Measurements from ENCODE around the gene SMTNL2. TPM values are rescaled to one million over a fixed set of nuclear protein-coding genes. Genes with fewer than 3 reads are reported as not detected.

SMTNL2 gene
- 0.15 and 1.2 TPM in 2 replicates for total RNA-seq

DNA sequence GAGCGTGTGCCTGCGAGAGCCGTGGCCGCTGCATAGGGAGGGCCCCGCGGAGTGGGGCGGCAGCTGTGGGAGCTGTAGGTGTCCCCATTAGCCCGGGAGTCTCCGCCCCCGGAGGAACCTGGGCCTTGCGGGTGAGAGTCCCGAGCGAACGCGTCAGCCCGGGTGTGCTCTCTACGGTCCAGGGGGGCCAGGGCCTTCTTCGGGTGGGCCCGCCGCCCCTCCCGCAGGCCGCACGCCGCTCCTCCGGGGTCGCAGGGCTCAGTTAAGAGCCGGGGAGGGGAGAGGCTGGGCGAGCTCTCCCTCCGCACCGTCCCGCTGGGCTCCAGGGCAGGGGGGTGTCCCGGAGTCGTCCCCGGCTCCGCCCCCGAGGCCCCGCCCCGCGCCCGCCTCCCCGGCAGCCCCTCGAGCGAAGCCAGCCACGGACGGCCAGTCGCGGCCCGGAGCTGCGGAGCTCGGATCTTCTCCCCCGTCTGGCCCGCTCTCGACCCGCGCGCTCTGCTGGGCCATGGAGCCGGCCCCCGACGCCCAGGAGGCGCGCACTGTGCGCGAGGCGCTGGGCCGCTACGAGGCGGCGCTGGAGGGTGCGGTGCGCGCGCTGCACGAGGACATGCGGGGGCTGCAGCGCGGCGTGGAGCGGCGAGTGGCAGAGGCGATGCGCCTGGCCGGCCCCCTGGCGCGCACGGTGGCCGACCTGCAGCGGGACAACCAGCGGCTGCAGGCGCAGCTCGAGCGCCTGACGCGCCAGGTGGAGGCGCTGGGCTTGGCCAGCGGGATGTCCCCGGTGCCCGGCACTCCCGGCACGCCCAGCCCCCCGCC lies at the start of gene SMTNL2:
SMTNL2 (plus strand) TSS at position 429 of the 816 bp plus-strand sequence; CDS start at position 506, 77 bp downstream.

GRCh38 chr17:4554997-4555799 lies 29.1 kb upstream of the SMTNL2 start, which contains the start of gene MYBBP1A:
TSS of gene MYBBP1A (minus strand) at chr17:4555384. CDS start at chr17:4555324, 60 bp downstream.

DNA sequence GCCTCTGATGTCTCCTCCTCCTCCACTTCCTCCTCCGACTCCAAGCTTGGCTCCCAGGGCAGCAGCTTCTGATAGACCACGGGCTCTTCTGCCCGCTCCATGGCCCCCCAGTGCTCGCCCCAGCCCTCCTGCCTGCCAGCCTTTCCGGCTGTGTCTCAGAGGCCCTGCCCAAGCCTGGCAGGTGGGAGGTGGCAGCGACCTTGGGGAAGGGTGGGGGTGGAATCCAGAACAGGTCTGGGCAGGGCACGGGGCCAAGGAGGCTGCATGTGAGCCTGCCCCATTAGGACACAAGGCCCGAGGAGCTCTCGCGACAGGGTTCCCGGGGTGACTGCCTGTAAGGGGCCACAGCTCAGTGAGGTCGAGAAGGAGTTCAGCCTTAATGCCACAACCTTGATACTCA lies 23.9 kb upstream of the SMTNL2 start, which contains the start of gene GGT6:
GGT6 (minus strand) TSS at position 157 of the 400 bp plus-strand sequence; CDS start at position 101, 56 bp downstream.

GRCh38 chr17:4641297-4642195 lies 57.2 kb downstream of the SMTNL2 start, which contains the start of gene ALOX15:
TSS of gene ALOX15 (minus strand) at chr17:4641678. CDS start at chr17:4641651, 27 bp downstream.

Other genes starting within 250 kb of the SMTNL2 start
- 29.1 and 33.6 TPM in 2 replicates for gene UBE2G1, start 217.9 kb upstream of the SMTNL2 start, total RNA-seq
- gene SPNS3, start 150.6 kb upstream of the SMTNL2 start, total RNA-seq = not detected in 2 replicates
- 0.17 and 1.0 TPM in 2 replicates for gene SPNS2, start 85.6 kb upstream of the SMTNL2 start, total RNA-seq
- 41.3 and 61.7 TPM in 2 replicates for gene MYBBP1A, start 29.1 kb upstream of the SMTNL2 start, total RNA-seq
- not detected in 2 replicates for gene GGT6, start 24.0 kb upstream of the SMTNL2 start, total RNA-seq
- not detected in 2 replicates for gene ALOX15, start 57.1 kb downstream of the SMTNL2 start, total RNA-seq
- gene PELP1, start 119.6 kb downstream of the SMTNL2 start, total RNA-seq = 31.1 and 36.1 TPM in 2 replicates
- gene ARRB2, start 126.1 kb downstream of the SMTNL2 start, total RNA-seq = 3.8 and 4.6 TPM in 2 replicates
- 14.0 and 15.9 TPM in 2 replicates for gene MED11, start 146.9 kb downstream of the SMTNL2 start, total RNA-seq
- gene ZMYND15, start 155.3 kb downstream of the SMTNL2 start, total RNA-seq = 0.15 and 0.33 TPM in 2 replicates
- gene CXCL16, start 155.4 kb downstream of the SMTNL2 start, total RNA-seq = 2.0 TPM in 1 of 2 replicates, not detected in the other
- gene TM4SF5, start 187.4 kb downstream of the SMTNL2 start, total RNA-seq = not detected in 2 replicates
- gene VMO1, start 201.8 kb downstream of the SMTNL2 start, total RNA-seq = 0.83 and 1.0 TPM in 2 replicates
- not detected in 2 replicates for gene GLTPD2, start 204.4 kb downstream of the SMTNL2 start, total RNA-seq
- gene PSMB6, start 211.6 kb downstream of the SMTNL2 start, total RNA-seq = 97.4 and 218 TPM in 2 replicates
- 29.8 and 30.1 TPM in 2 replicates for gene PLD2, start 222.6 kb downstream of the SMTNL2 start, total RNA-seq
- 39.4 and 40.6 TPM in 2 replicates for gene MINK1, start 248.8 kb downstream of the SMTNL2 start, total RNA-seq